HG03378 (cell line): ENCODE measurements around the gene IFI27.
"Not testable (repeated sequence)": the region's sequence is repeated elsewhere in the genome, so short reads cannot be mapped to it uniquely, and the experiment has no call there.

ENCODE experiments used
- ATAC-seq: cut with Tn5 transposase; IDR thresholded peaks from one replicate; pipeline ENCODE4 v1.9.1; 2021; ENCODE audit warnings: mild to moderate bottlenecking, moderate library complexity; ENCODE audit not compliant: unreplicated experiment

The IFI27 gene

DNA sequence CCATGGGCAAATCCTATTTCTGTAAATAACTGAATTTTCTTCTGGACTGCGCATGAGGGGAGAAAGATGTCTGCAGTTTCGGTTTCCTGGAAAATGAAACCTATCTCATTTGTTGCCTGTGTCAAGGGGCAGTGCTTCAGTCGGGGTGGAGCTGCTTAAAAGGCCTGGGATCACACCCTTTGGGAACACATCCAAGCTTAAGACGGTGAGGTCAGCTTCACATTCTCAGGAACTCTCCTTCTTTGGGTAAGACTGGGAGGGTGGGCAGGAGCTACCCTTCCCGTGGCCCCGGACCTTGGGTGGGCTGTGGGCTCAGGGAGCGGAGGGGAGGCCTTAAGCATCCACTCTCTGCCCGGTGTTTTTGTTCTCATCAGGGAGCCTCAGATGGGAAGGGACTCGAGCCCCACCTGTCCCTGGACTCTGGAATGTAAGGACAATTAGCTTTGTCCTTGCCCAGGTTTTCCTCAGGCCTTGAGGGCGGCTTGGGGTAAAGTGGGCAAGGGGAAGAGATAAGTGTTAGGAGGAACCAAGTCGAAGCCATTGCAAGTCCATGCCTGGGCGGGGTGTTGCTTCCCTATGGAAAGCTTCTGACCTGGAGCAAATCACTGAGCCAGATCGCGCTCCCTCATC lies at the start of gene IFI27:
Gene IFI27 (plus strand): TSS at position 185 of the 630 bp plus-strand sequence.
- no peak for ATAC-seq

DNA sequence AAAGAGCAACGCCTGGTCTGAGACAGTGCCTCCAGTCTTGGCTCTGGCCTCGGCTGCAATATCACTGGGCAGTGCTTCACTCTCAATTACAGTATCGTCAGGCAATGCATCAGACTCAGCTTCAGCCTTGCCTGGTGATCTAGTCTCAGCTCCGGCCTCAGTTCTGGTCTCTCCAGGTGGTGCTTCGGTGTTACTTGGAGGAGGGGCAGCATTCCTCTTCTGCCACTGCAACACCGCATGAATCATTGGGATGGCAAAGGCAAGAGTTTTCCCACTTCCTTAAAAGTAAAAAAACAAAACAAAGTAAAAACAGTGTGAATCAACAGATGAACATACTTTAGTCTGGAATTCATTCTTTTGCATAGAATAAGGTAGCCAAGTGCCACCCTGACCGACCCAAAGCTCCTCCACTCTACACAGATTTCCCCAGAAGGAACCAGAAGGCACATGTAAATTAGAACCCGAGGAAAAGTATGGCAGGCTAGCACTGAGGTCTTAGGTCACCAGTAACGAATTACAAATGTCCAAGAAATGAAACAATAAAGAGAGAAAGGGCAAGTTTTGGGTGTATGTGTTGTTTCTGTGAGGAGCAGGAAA lies 48.1 kb upstream of the IFI27 start:
- no peak for ATAC-seq

DNA sequence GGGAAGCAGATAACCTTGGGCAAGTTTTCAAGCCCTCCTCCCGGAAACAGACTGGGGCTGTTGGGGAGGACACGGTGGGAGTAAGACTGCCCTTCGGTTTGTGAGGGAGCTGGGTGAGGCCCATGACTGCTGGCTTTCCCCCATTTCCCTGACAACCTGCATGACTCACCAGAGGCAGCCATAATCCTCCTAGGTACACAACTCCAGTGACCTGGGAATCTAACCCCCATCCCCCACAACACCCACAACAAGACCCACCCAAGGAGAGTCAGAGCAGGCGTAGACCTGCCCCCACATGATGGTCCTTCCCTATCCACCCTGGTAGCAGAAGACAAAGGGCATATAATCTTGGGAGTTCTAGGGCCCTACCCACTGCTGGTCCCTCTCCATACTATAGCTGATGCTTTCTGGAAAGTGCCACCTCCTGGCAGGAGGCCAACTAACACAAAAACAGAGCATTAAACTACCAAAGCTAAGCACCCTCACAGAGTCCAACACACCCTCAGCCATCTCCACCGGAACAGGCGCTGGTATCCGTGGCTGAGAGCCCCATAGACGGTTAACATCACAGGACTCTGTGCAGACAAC lies 44.4 kb upstream of the IFI27 start:
- no peak for ATAC-seq

DNA sequence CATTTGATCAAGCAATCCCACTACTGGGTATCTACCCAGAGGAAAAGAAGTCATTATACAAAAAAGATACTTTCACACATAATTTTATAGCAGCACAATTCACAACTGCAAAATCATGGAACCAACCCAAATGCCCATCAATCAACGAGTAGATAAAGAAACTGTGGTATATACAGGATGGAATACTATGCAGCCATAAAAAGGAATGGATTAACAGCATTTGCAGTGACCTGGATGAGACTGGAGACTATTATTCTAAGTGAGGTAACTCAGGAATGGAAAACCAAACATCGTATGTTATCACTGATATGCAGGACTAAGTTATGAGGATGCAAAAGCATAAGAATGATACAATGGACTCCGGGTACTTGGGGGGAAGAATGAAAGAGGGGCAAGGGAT lies 38.5 kb upstream of the IFI27 start:
- ATAC-seq, result not testable (repeated sequence)

GRCh38 chr14:94074534-94074933 lies 36.0 kb upstream of the IFI27 start:
- no peak for ATAC-seq

GRCh38 chr14:94075008-94075407 lies 35.5 kb upstream of the IFI27 start:
- ATAC-seq, result no peak

GRCh38 chr14:94077111-94077821 lies 33.3 kb upstream of the IFI27 start:
- ATAC-seq, result no peak

DNA sequence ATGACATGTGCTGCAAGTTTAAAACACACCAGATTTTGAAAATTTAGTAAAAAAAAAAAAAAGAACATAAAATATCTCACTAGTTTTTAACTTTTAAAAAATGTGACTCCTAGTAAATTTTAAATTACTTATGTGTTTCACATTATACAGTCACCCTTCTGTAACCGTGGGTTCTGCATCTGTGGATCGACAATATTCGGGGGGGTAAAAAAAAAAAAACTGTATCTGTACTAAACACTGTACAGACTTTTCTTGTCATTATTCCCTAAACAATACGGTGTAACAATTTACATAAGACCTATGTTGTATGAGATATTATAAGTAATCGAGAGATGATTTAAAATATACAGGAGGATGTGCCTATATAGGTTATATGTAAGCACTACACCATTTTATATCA lies 32.7 kb upstream of the IFI27 start:
- ATAC-seq, result no peak

DNA sequence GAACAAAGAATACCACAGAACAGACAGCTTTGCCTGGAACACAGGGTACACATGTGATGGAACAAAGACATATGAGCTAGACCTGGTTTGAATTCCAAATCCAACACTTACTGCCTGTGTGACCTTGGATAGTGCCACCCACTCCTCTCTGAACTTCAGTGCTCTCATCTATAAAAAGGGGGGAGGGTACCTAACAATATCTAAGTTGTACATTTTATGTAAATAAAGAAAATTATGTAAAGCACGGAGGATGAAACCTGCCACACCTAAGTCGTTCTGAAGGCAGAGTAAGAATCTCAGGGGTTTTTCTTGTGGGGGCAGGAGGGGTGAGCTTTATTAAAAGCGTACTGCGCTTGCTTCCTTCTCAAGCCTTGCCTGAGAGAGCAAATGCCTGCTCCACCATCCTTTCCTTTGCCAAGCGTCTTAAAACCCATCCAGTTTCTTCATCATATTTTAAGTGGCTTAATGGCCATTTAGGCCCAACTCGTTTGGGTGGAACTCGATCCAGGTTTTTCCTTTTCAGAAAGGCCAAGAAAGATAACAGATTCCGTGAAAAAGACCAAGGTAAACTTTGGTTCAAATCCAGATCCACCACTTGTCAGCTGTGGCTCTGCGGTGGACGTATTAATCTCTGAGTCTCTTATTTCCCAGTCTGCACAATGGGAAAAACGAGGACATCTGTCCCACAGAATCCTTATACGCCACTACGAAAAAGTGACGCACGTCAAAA lies 30.5 kb upstream of the IFI27 start:
- no peak for ATAC-seq

GRCh38 chr14:94080621-94081385 lies 29.7 kb upstream of the IFI27 start, which contains the start of the genes DDX24 and IFI27L1:
TSS of gene DDX24 (minus strand) at chr14:94081202. CDS start at chr14:94079742, 1,460 bp downstream.
TSS of gene IFI27L1 (plus strand) at chr14:94081310. CDS start at chr14:94096938, 15,628 bp downstream.
- peak; percentile 89 for ATAC-seq

GRCh38 chr14:94081386-94081820 lies 29.1 kb upstream of the IFI27 start:
- peak; percentile 27 for ATAC-seq

DNA sequence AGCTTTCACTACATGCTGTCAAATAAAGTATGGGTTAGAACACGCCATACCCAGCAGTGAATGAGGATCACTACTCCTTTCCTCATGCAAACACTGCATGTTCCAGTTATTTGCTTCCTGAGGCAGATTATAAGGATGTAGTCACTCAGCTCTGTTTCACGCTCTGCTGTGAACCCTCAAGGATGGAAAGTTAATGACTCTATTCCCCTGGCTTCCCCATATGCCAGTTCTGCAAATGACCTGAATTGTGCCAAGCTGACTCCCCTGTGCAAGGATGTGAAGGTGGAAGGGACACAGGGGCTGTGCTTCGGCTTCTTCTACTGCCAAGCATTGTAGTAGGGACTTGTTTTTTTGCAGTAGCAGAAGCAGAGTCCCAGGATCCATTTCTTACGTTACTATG lies 22.6 kb upstream of the IFI27 start:
- ATAC-seq, result no peak

- ATAC-seq, result no peak
These were observed 22.0 kb upstream of the IFI27 start for GRCh38 chr14:94088516-94088915.

DNA sequence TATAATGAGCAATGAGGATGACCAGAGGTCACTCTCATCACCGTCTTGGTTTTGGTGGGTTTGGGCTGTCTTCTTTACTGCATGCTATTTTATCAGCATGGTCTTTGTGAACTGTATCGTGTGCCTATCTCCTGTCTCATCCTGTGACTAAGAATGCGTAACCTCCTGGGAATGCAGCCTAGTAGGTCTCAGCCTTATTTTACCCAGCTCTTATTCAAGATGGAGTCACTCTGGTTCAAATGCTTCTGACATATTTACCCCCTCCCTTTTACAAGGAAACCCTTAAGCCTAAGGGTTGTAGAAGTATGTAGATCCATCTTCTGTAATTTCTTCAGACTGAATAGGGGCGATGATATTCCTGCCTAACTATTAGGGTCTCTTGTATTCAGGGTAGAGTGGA lies 21.1 kb upstream of the IFI27 start:
- no peak for ATAC-seq

DNA sequence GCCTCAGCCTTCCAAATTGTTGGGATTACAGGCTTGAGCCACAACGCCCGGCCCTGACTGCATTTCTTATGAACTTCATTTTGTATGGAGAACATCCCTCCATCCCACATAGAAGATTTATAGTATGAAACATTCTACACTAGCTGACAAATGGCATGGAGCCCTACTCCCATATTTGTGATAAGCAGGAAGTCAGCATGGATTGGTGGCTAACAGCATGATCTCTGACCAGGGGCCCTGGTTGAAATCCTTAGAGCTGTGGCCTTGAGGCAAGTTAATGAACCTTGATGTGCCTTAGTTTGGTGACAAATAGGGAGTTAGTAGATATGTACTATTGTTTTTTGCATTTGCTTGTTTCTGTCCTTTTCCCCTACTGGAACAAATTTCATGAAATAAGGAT lies 17.1 kb upstream of the IFI27 start:
- ATAC-seq, result no peak

- ATAC-seq, result no peak
These were observed 13.4 kb upstream of the IFI27 start for GRCh38 chr14:94097091-94097490.

GRCh38 chr14:94098326-94098992 lies 12.1 kb upstream of the IFI27 start:
- ATAC-seq, result no peak

GRCh38 chr14:94099006-94099405 lies 11.5 kb upstream of the IFI27 start:
- ATAC-seq, result no peak

DNA sequence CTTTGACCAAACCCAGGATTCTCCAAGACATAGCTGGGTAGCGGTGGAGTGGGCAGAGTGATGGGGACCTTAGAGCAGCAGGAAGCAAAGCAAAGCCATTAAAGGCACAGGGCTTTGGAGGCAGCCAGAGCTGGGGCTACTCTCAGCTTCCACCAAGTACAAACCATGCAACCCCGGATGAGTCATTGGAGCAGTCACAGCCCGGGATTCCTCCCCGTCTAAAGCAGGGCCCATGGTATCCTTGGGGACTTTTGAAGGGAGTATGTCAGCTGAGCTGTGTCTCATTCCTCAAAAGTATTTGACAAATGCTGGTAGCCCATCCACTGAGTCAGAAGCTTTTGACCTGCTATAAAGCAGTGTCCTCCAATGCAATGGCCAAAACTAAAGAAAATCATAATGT lies 9.7 kb upstream of the IFI27 start:
- no peak for ATAC-seq

DNA sequence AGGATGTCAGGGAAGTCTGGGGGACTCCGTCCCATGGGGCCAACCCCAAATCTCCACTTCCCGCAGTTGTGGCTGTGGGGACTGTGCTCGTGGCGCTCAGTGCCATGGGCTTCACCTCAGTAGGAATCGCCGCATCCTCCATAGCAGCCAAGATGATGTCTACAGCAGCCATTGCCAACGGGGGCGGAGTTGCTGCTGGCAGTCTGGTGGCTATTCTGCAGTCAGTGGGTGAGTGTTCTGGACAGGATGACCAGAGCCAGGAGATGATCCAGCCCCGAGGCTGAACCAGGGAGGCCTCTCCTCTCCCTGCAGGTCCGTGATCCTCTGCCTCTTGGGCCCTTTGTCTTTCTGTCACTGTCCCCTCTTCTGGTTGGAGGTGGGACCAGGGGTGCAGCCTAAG lies 8.8 kb upstream of the IFI27 start:
- no peak for ATAC-seq
